Activated T-helper 2 cell treated with anti-CD3 and anti-CD28 coated beads, Interferon-gamma antibody, Interleukin-2, Interleukin-4, amounts not matched to agents 10 μg/mL and 5 μg/mL and 100 μg/mL, durations not matched to agents 14 hours and 24 hours and 36 hours (primary cell): Measurements from ENCODE around the gene FBLN5. TPM values are rescaled to one million over a fixed set of nuclear protein-coding genes. Genes with fewer than 3 reads are reported as not detected.
"Not testable (repeated sequence)": the region's sequence is repeated elsewhere in the genome, so short reads cannot be mapped to it uniquely, and the experiment has no call there.

Experiments used
- DNase-seq: peaks from one replicate; pipeline ENCODE4 v3.0.0; 2021; ENCODE audit warnings: low spot score
- H3K27ac Mint-ChIP-seq: one replicate; pipeline ENCODE4 v1.8.0; 2021; ENCODE audit warnings: mixed read lengths
- H3K27me3 Mint-ChIP-seq: one replicate; pipeline ENCODE4 v1.8.0; 2021; ENCODE audit warnings: low read depth, mixed read lengths
- H3K36me3 Mint-ChIP-seq: one replicate; pipeline ENCODE4 v1.8.0; 2021; ENCODE audit warnings: low read depth, mixed read lengths
- H3K4me1 Mint-ChIP-seq: one replicate; pipeline ENCODE4 v1.8.0; 2021; ENCODE audit warnings: low read depth, mixed read lengths
- H3K4me3 Mint-ChIP-seq: one replicate; pipeline ENCODE4 v1.8.0; 2021; ENCODE audit warnings: low read depth, mild to moderate bottlenecking, moderate library complexity, mixed read lengths
- H3K9me3 Mint-ChIP-seq: one replicate; pipeline ENCODE4 v1.8.0; 2021; ENCODE audit warnings: mixed read lengths
- intact Hi-C: fragments of 100-400 bp; cut with micrococcal nuclease; formaldehyde crosslinking; loops from one replicate; pipeline ENCODE4 v1.15.1; 2023
- total RNA-seq: library from RNA; stranded (reverse); gene quantifications from 2 replicates; pipeline ENCODE4 v1.2.3, GENCODE V29; 2022

FBLN5 gene
- total RNA-seq, 1 donor from 2014 or later: 6.4 TPM

DNA sequence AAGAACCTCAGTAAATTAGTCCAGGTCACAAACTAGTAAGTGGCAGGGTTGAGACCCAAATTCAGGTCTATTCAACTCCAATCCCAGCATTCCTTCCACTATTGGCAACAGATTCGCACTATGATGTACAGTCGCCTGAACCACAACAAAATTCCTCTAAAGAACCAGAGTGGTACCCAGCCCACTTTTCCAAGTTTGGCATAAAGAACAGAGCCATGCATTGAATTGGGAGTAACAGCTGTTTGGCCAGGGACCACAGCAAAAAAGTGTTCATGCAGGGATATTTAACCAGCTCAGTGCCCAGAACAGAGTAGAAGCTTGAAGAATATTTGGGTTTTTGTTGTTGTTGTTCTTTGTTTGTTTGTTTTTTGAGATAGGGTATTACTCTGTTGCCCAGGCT lies 89.9 kb downstream of the FBLN5 start:
- DNase-seq: no peak
- intact Hi-C loops: no loop called here
- Mint-ChIP-seq H3K36me3 (peaks cover 64% of the 10 kb centered on the region), H3K4me3 (no peak overlapping the region), H3K4me1 (peaks cover 58% of the 10 kb centered on the region), H3K27ac (no peak overlapping the region), H3K27me3 (no peaks in the 10 kb centered on the region), H3K9me3 (no peaks in the 10 kb centered on the region)

DNA sequence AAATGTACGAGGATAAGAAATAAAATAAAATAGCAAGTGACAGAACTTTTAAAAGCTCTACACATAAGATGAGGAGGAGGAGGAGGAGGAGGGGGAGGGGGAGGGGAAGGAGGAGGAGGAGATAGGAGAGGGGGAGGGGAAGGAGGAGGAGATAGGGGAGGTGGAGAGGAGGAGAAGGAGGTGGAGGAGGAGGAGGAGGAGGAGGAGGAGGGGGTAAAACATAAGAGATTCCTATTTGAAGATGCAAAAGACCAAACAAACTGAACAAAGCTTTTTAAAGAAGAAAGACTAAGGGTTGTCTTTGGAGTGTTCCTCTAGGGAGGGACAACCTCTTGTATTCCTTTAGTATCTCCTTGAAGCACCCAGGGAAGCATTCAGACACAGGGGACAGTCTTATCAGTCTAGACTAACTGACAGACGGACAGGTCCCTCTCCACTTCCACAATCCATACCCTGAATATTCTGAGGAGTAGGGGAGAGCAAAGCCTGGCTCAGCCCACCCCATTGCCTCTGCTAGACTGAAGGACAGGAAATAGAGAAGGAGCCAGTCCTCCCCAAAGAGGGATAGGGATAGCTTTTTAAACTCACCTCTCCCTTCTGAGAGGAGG lies 93.1 kb downstream of the FBLN5 start:
- intact Hi-C loops: no loop called here
- Mint-ChIP-seq H3K9me3 (no peaks in the 10 kb centered on the region), H3K27me3 (no peaks in the 10 kb centered on the region), H3K4me3 (no peak overlapping the region), H3K36me3 (peaks cover 75% of the 10 kb centered on the region), H3K4me1 (peaks cover 34% of the 10 kb centered on the region), H3K27ac (no peak overlapping the region)
- no peak for DNase-seq

DNA sequence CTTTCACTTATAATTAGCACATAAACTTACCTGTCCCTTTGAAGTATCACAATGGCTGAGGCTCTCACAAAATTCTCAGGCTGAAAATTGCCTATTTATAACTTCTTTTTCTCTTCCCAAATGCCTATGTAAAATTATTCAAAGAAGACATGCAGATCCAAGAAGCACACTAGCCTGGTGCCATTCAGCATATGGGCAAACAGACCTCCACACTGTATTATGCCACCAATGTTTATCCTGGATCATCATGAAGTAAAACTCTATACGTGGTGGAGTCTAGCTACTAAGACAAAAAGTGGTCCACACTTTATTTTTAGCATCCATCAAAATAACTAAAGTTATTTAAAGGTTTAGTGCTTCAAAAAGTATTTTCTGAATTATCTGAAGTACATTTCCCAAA lies 95.9 kb downstream of the FBLN5 start:
- H3K36me3 Mint-ChIP-seq: peaks cover 74% of the 10 kb centered on the region
- intact Hi-C loops: no loop called here
- peaks cover 24% of the 10 kb centered on the region for H3K4me1 Mint-ChIP-seq
- no peak for DNase-seq
- H3K27ac Mint-ChIP-seq: no peak overlapping the region
- H3K4me3 Mint-ChIP-seq: no peak overlapping the region
- H3K27me3 Mint-ChIP-seq: no peaks in the 10 kb centered on the region
- no peaks in the 10 kb centered on the region for H3K9me3 Mint-ChIP-seq

DNA sequence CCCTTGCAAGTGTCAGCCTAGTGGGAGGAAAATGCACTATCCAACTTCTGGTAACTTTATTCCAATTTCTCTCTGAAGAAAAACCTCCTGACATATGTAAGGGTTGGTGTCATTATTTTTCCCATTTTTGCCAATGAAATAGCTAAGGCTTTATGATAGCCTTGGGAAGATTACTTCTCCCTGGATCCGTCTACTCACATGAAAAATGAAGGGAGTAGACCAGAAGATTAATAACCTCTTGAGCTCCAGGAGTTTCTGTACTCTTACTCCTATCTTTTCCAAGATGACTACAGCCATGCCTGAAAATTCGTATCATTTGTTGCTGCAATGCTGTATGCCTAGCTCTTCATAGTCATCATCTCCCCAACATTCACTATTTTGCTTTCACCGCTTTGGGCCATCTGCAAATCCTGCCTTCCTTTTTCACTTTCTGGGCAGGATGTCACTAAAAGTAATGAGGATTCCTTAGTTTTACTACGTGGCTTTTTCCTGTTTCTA lies 98.9 kb downstream of the FBLN5 start:
- peaks cover 69% of the 10 kb centered on the region for H3K36me3 Mint-ChIP-seq
- intact Hi-C loops: no loop called here

DNA sequence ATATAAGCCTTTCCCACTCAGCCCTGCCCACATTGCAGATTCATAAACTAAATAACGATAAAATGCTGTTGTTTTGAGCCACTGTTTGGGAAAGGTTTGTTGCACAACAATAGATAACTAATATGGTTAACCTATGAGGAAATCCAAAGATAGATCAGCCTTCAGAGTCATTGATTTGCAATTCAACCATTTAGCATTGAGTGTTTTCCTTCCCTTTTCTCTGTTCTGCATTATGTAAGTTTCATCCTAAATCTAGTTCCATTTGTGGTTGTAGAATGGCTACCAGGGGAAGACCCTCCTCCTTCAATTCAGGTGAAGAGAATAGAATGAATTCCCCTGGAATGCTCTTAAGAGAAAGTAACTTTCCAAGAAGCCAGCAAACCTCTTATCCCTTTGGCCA lies 99.8 kb downstream of the FBLN5 start:
- Mint-ChIP-seq H3K9me3 (no peaks in the 10 kb centered on the region), H3K27ac (no peak overlapping the region), H3K4me1 (peaks cover 5% of the 10 kb centered on the region), H3K4me3 (no peak overlapping the region), H3K36me3 (peaks cover 70% of the 10 kb centered on the region), H3K27me3 (no peaks in the 10 kb centered on the region)
- no peak for DNase-seq
- intact Hi-C loops: no loop called here

More for the DNA sequence above, 98.9 kb downstream of the FBLN5 start:
- no peak overlapping the region for H3K27ac Mint-ChIP-seq
- no peak overlapping the region for H3K4me3 Mint-ChIP-seq
- H3K4me1 Mint-ChIP-seq: peaks cover 5% of the 10 kb centered on the region
- no peaks in the 10 kb centered on the region for H3K27me3 Mint-ChIP-seq
- DNase-seq: no peak
- H3K9me3 Mint-ChIP-seq: no peaks in the 10 kb centered on the region

DNA sequence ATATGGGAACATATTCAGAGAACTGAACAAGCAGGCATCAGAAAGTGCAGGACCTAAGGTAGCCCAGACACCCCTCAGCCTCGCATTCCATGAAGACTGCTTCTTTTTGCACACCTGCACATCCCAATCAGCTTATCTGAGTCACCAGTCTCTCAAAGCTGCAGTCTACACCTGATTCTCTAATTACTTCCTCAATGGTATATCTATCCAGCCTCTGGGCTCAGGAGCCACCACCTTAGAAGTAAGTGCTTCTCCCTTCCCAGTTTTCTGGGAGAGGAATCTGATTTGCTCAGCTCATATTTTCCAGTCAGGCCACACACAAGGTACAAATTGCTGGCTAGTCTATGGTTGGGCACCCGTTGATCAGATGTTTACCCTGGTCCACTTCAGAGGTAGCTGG lies 101.8 kb downstream of the FBLN5 start:
- Mint-ChIP-seq H3K4me1 (peaks cover 12% of the 10 kb centered on the region), H3K9me3 (no peaks in the 10 kb centered on the region), H3K4me3 (no peak overlapping the region), H3K27me3 (no peaks in the 10 kb centered on the region), H3K27ac (no peak overlapping the region), H3K36me3 (peaks cover 72% of the 10 kb centered on the region)
- intact Hi-C loops: no loop called here
- DNase-seq: no peak

DNA sequence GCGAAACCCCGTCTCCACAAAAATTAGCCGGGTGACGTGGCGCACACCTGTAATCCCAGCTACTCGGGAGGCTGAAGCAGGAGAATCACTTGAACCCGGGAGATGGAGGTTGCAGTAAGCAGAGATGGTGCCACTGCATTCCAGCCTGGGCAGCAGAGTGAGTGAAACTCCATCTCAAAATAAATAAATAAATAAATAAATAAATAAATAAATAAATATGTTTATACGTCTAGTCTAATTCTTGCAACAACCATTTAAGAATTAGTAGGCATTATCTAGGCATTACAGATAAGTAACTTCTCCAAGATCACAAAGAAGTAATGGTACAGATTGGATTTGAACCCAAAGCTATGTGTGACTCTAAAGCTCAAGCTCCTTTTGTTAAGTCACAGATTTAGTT lies 102.4 kb downstream of the FBLN5 start:
- intact Hi-C loops, DNase-seq, H3K27me3 Mint-ChIP-seq, H3K27ac Mint-ChIP-seq, H3K4me3 Mint-ChIP-seq, H3K9me3 Mint-ChIP-seq: not testable (repeated sequence)
- peaks cover 72% of the 10 kb centered on the region for H3K36me3 Mint-ChIP-seq
- peaks cover 14% of the 10 kb centered on the region for H3K4me1 Mint-ChIP-seq

DNA sequence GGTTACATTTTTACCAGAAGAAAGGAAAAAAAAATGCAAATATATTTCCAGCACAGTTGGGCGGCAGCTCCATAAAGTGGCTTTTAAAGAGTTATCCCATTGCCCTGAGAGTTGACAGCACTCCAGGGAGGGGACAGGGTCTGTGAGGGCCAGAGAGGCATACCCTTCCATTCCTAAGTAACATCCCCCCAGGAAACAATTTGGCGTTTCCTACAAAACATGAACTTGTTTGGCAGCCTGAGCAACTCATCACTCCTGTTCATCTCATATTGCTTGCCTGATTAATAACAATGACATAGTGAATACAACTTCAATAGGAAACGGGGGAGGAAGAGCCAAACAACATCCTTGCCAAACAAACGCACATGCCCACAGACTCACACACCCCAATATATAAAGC lies 103.5 kb downstream of the FBLN5 start:
- Mint-ChIP-seq H3K27ac (no peak overlapping the region), H3K27me3 (no peaks in the 10 kb centered on the region), H3K9me3 (no peaks in the 10 kb centered on the region), H3K36me3 (peaks cover 73% of the 10 kb centered on the region), H3K4me1 (peaks cover 14% of the 10 kb centered on the region), H3K4me3 (no peak overlapping the region)
- no peak for DNase-seq
- intact Hi-C loops: no loop called here

DNA sequence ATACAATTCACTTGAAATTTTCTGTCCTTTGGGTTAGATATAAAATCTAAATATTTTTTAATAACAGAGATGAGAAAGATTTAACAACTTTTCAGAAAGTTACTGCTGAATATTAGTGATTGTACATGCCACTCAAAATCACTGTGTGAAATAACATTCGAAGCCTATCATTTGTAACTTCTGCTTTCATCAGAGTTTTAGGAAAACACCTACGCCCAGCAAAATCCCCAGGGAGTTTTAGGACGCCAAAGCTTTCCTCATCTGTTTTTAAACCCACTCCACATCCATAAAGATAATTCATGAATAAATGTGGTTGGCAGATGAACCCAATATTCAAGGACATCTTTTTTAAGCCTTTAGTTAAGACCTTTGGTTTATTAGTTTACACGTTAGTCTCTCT lies 104.1 kb downstream of the FBLN5 start:
- Mint-ChIP-seq H3K4me3 (no peak overlapping the region), H3K27ac (no peak overlapping the region), H3K27me3 (no peaks in the 10 kb centered on the region), H3K9me3 (no peaks in the 10 kb centered on the region), H3K36me3 (peaks cover 73% of the 10 kb centered on the region), H3K4me1 (peaks cover 14% of the 10 kb centered on the region)
- intact Hi-C loops: no loop called here
- no peak for DNase-seq

DNA sequence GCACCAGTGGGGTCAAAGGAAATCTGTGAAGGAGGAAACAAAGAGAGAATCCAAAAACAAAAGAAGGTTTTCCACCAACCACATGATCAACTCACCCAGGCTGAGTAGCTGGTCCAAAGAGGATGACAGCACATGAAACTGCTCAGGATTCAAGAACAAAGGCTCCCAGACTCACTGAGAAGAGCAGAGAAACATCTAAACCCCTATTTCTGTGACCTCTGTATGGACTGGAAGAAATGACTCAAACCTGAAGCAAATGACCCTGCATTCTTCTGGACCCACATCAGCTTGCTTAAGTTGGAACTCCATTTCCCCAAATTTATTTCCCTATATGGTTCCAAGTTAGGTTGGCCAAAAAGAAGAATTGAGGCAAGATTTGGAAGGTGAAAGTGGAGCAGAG lies 106.4 kb downstream of the FBLN5 start:
- no peak for DNase-seq
- no peak overlapping the region for H3K4me3 Mint-ChIP-seq
- H3K27ac Mint-ChIP-seq: no peak overlapping the region
- H3K4me1 Mint-ChIP-seq: peaks cover 27% of the 10 kb centered on the region
- peaks cover 2% of the 10 kb centered on the region for H3K27me3 Mint-ChIP-seq
- peaks cover 73% of the 10 kb centered on the region for H3K36me3 Mint-ChIP-seq
- intact Hi-C loops: no loop called here
- no peaks in the 10 kb centered on the region for H3K9me3 Mint-ChIP-seq

DNA sequence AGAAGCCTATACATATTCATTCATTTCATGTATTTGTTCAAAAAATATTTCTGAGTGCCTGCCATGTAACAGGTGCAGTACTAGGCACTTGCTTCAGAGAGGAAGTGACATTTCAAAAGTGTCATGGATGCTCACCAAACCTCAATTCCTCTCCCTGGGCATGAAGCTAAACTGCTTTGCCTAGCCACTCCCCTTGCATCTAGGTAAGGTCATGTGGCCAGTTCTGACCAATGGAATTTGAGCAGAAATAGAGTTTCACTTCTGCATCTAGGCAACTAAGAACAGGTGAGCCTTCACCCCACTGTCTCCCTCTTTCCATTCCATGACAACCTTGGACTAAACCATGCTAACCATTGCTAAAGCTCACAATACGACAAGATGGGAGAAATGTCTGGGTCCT lies 107.7 kb downstream of the FBLN5 start:
- peaks cover 3% of the 10 kb centered on the region for H3K27me3 Mint-ChIP-seq
- intact Hi-C loops: loop anchor here (5.0 to 10.0 kb wide), 2 partner anchors 33 to 325 kb away; partner anchors contain the start of gene PPP4R3A
- H3K4me1 Mint-ChIP-seq: peaks cover 35% of the 10 kb centered on the region
- H3K36me3 Mint-ChIP-seq: peaks cover 70% of the 10 kb centered on the region
- H3K4me3 Mint-ChIP-seq: no peak overlapping the region
- no peak overlapping the region for H3K27ac Mint-ChIP-seq
- no peak for DNase-seq
- H3K9me3 Mint-ChIP-seq: no peaks in the 10 kb centered on the region

DNA sequence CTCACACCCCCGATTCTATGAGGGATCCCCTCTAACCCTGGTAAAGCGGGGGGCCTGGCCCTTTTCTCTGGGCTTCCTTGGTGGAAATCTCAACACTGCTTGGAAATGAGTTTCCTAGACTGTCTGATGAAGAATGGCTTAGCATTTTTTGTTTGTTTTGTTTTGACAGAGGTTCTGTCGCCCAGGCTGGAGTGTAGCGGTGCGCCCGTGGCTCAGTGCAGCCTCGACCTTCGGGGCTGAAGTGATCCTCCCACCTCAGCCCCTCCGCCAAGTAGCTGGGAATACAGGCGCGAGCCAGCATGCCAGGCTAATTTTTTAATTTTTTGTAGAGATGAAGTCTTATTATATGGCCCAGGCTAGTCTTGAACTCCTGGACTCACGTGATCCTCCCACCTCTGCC lies 110.4 kb downstream of the FBLN5 start:
- Mint-ChIP-seq H3K4me3 (peak overlapping the region; percentile 91), H3K9me3 (no peaks in the 10 kb centered on the region), H3K36me3 (peaks cover 64% of the 10 kb centered on the region), H3K27ac (no peak overlapping the region), H3K27me3 (peaks cover 10% of the 10 kb centered on the region), H3K4me1 (peaks cover 46% of the 10 kb centered on the region)
- no peak for DNase-seq
- intact Hi-C loops: loop anchor here (5.0 to 10.0 kb wide), 2 partner anchors 35 to 322 kb away; partner anchors contain the start of gene PPP4R3A

DNA sequence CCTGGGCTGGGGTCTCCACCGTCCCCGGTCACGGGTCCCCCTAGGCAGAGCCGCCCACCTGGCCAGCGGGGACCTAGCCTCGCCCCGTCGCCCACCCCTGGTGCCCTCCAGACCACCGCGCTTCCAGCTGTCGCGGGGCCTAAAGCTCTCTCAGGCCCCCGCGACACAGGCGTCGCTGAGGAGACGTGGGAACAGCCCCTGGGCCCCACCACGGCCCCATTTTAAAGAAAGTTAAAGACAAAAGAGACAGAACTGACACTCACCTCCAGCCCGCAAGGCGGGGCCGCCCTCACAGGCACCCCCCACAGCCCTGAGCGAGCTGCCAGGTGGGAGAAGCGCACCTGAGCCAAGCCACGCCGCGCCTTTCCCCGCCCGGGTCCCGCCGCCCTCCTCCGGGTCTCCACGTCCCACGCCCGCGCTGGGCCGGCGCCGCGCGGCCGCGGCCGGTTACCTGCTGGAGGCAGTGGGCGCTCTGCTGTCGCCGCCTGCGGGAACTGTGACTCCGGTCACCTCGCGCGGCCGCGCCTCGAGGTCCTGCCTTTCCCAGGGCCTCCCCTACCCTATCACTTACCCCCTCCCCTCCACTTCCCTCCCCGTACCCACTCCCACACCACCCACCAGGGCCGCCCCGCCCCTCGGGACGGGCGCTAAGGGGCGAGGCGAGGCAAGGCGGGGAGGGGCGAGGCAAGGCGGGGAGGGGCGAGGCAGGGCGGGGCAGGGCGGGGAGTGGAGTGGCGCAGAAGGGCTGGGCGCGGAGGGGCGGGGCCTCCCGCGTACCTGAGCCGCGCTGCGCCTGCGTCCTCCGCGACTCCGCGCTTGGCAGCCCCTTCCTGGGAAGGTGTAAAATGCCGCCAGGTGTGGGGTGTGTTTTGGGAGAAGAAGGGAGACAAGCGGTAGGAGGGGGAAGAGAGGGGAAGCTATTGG lies 111.3 kb downstream of the FBLN5 start:
- intact Hi-C loops: loop anchor here (5.0 to 10.0 kb wide), 2 partner anchors 36 to 321 kb away; partner anchors contain the start of gene PPP4R3A
- H3K36me3 Mint-ChIP-seq: peaks cover 60% of the 10 kb centered on the region
- peaks cover 43% of the 10 kb centered on the region for H3K4me1 Mint-ChIP-seq
- H3K4me3 Mint-ChIP-seq: peak overlapping the region; percentile 91
- no peaks in the 10 kb centered on the region for H3K9me3 Mint-ChIP-seq
- H3K27ac Mint-ChIP-seq: peak overlapping the region; percentile 48
- DNase-seq: peak; percentile 52
- H3K27me3 Mint-ChIP-seq: peaks cover 10% of the 10 kb centered on the region
